ENCODE results near the gene AFAP1L2.

Gene AFAP1L2

DNA sequence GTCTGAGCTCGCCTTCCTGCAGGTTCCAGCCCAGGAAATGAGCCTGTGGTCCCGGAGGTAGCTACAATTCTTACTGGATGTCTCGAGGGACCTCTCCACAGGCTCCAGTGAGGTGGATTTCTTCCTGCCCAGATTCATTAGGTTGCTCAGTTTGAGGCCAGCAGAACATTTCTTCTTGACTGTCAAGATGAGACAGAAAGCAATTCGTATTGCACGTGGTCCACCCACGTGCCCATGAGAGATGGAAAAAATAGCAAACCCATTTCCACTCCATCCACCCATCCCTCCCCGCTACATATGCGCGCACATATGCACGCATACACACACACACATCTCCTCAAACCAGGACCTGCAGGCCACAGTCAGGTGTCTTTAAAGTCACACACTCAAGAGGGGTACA, 96.6 kb downstream of the AFAP1L2 start:
- DNase-seq, result no peak

DNA sequence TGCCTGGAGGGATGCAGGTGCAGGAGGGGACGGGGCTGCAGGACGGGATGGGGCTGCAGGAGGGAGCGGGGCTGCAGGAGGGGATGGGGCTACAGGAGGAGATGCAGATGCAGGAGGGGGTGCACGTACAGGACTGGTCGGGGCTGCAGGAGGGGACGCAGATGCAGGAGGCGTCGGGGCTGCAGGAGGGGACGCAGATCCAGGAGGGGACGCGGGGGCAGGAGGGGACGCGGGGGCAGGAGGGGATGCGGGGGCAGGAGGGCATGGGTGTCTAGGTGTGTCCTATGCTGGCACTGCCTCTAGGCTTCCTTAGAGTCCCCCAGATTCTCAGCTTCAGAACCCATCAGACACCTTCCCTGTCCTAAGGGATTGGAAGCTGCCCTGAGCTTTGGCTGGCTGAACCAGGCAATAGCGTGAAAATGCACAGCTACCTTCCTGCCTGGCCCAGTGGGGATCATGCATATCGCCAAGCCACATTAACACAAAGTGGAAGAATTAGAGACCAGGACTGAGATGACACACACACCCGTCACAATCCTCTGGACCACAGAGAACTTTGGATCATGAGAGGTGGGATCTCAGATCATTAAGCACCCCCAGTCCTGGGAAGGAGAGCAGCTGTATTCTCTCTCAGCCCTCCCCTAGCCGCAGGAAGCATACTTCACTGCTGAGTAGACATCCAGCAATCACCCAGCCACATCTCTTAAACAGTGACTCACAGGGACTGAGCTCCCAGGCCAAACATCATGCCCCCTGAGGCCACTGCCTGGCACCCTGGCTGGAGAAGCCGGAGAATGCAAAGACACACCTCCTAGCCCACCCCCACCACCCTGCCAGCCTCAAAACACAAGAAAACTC, 98.0 kb downstream of the AFAP1L2 start:
- DNase-seq, result no peak

DNA sequence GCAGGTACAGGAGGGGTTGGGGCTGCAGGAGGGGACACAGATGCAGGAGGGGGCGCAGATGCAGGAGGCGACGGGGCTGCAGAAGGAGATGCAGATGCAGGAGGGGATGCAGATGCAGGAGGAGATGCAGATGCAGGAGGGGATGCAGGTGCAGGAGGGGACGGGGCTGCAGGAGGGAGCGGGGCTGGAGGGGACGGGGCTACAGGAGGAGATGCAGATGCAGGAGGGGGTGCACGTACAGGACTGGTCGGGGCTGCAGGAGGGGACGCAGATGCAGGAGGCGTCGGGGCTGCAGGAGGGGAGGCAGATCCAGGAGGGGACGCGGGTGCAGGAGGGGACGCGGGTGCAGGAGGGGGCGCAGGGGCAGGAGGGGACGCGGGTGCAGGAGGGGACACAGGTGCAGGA, 98.8 kb downstream of the AFAP1L2 start:
- DNase-seq, result no peak

DNA sequence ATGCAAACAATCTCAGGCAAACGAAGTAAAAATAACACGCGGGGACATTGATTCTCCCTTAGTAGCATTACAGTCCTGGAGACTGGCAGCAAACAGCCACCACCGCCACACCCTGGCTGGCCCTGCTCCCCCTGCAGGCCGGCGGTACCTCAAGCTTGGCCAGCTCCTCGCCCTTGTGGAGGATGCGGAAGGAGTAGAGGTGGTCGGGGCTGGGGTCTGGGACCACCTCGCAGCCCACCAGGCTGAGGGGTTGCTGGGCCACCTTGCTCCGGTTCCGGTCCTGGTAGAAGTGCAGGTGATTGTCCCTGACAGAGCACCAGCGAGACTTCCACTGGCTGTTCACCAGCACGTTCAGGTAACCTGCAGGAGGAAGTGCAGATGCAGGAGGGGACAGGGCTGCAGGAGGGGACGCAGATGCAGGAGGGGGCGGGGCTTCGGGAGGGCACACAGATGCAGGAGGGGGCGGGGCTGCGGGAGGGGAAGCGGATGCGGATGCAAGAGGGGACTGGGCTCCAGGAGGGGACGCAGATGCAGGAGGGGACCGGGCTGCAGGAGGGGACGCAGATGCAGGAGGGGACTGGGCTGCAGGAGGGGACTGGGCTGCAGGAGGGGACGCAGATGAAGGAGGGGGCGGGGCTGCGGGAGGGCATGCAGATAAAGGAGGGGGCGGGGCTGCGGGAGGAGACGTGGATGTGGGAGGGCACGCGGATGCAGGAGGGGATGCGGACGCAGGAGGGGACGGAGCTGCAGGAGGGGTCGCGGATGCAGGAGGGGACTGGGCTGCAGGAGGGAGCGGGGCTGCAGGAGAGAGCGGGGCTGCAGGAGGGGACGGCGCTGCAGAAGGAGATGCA, 99.5 kb downstream of the AFAP1L2 start:
- DNase-seq, result peak in 1 of 2 donors; percentile 4

DNA sequence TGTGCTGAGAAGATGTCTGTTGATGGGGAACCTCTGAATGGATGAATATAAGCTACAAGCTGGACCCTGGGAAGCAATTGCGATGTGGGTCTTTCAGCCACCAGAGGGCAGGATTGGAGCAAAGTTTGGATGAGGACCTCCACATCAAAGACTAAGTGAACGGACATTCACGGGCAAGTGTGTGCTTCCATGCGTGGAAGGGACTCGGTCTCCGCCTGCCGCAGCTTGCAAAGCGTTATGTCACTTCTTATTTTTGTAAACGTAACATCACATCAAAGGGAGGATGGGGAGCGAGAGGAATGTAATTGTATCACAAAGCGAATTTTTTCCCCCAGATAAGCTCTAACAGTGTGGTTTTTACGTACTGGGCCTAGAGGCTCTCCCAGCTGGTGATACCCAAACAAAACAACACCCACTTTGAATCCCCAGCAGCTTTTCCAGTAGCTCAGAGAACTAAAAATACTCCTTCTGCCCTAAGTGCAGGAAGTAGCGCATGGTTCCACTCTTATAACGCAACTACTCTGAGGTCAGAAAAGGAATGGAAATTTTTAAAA, 100.2 kb downstream of the AFAP1L2 start:
- peak; percentile 8 to 26 for DNase-seq

DNA sequence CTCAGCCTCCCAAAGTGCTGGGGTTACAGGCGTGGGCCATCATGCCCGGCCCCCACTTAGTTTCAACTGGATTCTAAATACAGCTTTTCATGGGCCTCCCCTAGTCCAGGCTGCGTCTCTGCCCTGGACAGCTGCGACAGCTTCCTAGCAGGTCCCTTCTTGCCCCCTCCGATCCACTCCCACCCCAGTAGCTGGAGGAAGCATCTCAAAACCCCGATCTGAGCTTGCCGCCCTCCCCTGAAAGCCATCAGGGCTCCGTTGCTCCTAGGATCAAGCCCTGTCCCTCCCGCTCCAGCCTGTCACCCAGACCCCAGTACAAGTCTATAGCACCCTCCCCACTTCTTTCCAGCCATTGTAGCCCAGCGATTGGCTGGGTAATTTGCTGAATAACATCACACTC, 100.7 kb downstream of the AFAP1L2 start:
- no peak for DNase-seq

DNA sequence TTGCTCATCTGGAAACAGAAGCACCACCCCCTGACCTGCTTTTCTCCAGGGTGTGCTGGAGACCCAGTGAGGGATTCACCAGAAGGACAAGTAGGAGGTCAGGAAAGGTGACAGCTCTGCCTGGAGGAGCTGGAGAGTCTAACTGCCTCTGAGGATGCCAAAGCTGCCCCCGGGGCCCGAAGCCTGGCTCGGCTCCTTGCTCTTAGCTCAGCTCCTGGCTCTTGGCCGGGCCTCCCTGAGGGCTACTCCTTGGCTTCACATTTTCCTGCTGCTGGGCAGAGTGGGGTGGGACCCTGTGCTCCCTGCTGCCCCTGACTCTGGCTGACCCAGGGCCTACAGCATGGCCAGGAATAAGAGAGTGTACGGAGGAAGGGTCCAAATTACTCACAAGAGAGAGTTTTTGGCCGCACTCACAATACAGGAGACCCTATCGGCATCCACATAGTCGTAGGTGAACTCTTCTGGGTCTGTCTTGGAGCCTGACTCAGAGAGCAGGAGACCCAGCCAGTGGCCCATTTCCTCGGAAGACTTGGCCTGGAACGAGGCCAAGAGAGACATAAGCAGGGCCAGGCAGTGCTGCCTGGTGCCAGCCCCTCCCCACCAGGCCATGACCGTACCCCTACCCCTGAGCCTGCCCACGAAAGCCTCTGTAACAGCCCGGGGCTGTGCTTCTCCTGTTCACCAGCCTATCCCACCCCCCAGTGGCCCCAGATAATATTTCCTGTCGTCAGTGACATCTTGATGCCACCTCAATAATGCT, 102.2 kb downstream of the AFAP1L2 start:
- DNase-seq, result no peak

DNA sequence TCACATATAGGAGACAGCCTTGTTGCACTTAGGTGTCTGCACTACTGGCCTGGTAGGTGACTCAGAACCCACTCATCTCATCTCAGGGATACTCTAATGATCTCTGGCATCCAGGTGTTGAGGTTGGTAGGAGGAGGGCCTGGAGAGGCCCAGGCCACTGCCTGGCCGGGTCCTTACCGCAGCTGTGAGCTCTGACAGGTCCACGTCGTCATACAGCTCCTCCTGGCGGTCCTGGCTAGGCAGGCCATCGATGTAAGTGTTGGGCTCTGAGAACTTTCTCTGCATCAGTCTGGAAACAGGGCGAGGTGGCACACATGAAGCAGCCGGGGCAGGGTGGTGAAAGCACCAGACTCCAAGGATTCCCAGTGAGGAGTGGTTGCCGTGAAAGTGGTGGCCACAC, 103.1 kb downstream of the AFAP1L2 start:
- no peak for DNase-seq

DNA sequence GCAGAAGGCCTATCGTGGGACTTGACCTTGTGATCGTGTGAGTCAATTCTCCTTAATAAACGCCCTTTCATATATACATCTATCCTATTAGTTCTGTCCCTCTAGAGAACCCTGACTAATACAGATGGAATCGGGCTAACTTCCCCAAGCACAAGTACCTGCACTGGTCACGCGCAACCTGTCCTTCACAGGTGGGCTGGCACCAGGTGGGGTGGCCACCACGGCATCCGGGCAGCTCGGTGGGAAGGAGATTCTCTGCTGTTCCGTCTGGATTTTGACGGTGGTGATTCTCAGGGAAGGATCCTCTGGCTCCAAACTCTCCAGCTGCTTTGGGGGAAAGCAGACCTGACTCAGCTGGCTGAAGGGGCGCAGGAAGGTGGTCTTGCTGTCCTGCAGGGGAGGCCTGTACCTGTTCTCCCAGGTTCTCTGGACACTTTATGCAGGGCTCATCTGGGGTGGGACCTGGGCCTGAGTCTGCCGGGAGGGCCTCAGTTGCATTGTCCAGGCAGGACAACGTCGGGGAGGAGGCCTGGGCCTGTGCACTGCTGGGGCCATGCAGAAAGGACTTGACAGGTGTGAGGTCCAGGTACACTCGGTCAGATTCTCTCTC, 104.2 kb downstream of the AFAP1L2 start:
- no peak for DNase-seq

DNA sequence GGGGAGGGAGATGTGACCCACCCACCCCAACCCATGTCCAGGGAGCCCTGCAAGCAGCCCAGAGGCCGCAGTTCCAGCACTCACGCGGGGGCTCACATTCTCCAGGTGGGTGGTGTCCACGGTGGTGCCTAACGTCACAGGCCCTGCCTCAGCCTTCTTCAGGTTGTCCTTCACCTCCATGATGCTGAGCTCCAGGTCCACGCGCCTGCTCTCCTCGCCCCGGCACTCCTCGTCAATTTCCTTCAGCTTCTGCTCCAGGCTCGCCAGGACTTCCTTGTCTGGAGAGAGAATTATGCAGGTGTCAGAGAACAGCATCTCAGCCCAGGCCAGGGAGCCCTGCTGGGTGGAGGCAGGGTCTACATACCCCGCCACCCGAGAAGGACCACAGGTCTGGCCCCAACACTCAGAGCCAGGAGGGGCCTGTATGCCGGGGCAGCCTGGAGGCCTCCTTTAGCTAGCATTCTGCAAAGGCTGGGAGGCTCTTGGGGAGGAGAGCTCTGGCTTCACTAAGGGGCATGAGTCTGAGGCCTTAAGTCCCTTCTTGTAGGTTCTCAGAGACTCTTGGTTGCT, 107.1 kb downstream of the AFAP1L2 start:
- DNase-seq, result no peak

DNA sequence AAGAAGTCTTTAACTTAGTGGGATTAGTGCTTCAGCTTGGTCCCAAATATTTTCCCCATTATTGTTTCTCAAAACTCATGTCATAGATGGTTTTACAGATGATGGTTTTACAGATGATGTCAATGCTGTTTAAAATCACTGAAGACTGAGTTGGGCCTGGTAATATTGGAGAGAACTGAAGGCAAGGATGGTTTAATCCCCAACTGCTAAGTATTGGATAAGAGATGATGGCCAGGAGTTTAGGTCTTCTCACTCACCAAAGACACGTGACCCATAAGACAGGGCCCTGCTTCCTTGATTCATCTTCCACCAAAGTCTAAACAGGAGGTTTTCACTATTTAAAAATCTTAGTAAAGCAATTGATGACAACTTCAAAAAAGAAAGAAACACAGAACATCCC, 108.9 kb downstream of the AFAP1L2 start:
- DNase-seq, result no peak

DNA sequence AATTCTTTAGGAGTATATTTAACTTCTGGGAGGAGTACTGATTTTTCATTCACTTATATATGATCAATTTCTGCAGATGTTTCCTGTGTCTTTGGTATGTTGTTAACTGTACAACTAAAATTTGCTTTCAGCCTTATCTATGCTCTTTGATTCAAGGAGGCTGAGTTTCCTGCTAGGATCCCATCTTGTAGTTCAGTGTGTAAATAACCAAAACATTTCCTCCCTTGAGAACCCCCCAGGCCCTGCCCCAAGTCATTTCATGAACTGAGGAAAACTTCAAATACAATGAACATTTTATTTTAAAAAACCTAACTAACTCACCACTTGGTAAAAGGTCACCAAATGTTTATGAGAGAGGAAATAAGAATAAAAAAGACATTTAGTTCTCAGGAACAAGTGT, 109.8 kb downstream of the AFAP1L2 start:
- DNase-seq, result no peak

DNA sequence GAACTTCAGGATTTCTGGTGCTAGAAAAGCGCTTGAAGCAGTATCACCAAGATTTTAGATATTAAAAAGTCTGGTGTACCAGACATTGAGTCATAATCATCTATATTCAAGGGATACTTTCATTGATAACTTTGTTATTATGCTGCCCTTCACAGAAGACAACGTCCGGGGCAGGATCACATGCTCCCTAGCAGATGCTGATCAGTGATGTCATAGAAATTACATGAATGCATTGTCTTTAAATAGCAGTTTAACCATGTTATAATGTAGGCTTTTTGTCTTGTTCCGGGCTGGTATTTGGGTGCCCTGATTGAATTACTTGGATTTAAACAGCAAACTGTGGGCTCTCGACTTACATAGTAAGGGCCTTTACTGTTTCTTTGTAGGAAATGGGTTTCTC, 111.2 kb downstream of the AFAP1L2 start:
- no peak for DNase-seq

DNA sequence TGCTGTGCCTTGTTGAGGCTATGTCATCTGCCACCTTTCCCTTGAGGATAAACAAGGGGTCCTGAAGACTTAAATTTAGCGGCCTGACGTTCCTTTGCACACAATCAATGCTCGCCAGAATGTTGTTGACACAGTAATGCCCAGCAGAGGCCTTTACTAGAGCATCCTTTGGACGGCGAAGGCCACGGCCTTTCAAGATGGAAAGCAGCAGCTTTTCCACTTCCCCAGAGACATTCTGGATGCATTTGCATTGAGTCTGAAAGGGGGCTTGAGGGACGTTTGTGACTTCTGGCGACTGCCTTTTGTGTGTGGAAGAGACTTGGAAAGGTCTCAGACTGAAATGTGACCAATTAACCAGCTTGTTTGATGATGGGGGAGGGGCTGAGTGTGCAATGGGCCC, 112.8 kb downstream of the AFAP1L2 start:
- DNase-seq, result no peak

DNA sequence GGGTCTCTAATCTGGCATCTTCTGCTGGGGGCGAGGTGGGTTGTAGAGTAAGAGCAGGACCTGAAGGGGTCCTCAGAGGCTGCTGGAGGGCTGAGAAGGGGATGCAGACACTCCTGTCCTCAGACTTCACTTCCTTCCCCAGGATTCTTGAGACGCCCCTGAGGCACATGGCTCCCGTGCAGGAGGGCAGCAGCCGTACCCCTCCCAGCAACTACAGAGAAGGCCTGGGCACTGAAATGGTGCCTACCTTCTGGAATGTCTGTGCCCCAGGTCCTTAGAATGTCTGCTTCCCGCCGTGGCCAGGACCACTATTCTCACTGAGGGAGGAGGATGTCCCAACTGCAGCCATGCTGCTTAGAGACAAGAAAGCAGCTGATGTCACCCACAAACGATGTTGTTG, 113.2 kb downstream of the AFAP1L2 start:
- DNase-seq, result no peak

DNA sequence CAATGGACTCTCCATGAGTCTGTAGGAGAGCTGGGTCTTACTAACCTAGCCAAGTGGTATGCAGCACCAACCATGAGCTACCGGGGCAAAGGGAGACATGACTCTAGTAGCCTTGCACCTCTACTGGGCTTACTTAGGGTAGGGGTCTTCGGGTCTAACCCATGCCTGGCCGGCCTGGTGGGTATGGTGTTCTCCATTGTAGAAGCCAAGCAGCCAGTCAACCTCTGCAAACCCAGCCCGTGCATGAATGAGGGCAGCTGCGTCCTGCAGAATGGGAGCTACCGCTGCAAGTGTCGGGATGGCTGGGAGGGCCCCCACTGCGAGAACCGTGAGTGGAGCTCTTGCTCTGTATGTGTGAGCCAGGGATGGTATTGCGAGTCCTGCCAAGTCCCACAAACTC, 114.3 kb downstream of the AFAP1L2 start:
- no peak for DNase-seq

DNA sequence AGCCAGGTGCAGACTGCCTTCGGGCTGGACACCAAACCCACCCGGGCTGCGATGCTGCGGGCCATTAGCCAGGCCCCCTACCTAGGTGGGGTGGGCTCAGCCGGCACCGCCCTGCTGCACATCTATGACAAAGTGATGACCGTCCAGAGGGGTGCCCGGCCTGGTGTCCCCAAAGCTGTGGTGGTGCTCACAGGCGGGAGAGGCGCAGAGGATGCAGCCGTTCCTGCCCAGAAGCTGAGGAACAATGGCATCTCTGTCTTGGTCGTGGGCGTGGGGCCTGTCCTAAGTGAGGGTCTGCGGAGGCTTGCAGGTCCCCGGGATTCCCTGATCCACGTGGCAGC, 115.2 kb downstream of the AFAP1L2 start:
- DNase-seq, result no peak

DNA sequence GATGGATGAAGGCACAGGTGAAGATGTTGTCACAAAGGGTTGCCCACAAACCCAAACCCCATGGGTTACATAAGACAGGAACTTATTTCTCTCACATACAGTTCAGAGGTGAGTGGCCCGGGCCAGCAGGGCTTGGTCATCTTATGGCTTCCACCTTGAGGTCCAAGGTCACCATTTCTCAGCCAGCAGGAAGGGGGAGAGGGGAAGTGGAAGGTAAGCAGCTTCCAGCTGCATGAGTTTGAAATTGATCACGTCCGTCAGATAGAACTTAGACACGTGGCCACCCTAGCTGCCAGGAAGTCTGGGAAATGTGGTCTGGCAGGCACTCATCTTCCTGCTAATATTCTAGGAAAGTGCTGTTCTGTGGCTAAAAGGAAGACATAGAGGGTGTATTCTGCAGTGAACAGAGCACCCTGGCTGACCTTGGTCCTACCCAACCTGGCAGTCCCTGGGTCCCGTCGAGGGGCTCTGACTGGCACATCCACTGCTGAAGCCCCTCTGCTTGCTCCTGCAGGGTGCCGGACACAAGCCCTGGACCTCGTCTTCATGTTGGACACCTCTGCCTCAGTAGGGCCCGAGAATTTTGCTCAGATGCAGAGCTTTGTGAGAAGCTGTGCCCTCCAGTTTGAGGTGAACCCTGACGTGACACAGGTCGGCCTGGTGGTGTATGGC, 115.7 kb downstream of the AFAP1L2 start:
- DNase-seq, result no peak

DNA sequence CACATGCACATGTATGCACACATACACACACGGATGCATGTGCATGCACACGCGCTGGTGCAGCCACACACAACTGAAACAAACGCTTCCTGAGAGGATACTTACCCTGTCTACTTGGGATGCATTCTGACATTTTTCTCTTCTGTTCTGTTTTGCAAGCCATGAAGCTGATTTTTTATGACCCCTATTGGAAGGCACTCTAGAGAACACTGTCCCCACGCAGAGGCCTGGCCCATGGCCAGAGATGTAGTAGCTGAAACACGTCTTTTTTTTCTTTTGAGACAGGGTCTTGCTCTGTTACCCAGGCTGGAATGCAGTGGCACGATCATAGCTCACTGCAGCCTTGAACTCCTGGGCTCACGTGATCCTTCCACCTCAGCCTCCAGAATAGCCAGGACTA, 117.4 kb downstream of the AFAP1L2 start:
- no peak for DNase-seq

DNA sequence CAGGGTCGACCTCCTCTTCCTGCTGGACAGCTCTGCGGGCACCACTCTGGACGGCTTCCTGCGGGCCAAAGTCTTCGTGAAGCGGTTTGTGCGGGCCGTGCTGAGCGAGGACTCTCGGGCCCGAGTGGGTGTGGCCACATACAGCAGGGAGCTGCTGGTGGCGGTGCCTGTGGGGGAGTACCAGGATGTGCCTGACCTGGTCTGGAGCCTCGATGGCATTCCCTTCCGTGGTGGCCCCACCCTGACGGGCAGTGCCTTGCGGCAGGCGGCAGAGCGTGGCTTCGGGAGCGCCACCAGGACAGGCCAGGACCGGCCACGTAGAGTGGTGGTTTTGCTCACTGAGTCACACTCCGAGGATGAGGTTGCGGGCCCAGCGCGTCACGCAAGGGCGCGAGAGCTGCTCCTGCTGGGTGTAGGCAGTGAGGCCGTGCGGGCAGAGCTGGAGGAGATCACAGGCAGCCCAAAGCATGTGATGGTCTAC, 118.3 kb downstream of the AFAP1L2 start:
- DNase-seq, result no peak

DNA sequence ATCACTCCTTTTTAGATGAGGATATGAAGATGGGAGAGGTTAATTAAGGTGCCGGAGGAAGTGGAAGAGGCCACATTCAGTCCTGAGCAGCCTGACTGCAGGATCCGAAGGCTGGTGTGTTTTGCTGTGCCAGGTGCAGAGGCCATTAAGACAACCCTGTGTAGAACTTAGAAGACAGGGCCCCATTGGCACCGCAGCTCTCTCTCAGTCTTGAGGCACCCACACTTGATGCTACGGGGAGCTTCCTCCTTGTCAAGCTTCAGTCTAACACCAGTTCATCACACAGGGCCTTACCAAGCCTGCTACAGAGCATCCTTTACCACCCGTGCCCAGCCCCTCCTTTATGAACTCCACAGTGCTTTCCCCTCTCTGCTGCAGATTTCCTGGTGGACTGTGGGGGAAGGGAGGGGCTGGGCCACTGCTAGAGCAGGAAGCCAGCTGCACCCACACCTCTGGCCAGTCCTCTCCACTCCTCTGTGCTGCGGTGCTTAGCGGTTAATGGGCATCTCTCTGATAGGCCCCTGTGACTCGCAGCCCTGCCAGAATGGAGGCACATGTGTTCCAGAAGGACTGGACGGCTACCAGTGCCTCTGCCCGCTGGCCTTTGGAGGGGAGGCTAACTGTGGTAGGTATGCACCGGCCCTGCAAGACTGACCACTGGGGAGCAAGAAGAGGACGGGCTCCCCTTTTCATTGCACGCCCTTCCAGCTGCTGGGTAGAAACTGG, 119.8 kb downstream of the AFAP1L2 start:
- no peak for DNase-seq
